Neutrophil (primary cell): ENCODE results near the gene TMEM233.
A peak's percentile ranks its signal among the peaks of the same experiment; 100 is the strongest.

Source experiments
- H3K27ac ChIP-seq: fragments of 200-600 bp; sonication (generic); 2 replicates; pipeline ENCODE4 v1.5.1; 2016; ENCODE audit warnings: mild to moderate bottlenecking, moderate library complexity
- H3K27me3 ChIP-seq: fragments of 200-600 bp; sonication (generic); 2 replicates; pipeline ENCODE4 v1.6.0; 2016; ENCODE audit warnings: mild to moderate bottlenecking
- H3K36me3 ChIP-seq: fragments of 200-600 bp; sonication (generic); 2 replicates; pipeline ENCODE4 v1.5.1; 2017
- H3K4me1 ChIP-seq, 2 experiments: fragments of 200-600 bp in 1 of 2; sonication (generic) in 1 of 2; 1 replicate in 1 of 2; 2 replicates in 1 of 2; pipeline versions ENCODE4 v1.5.1 to v1.6.1; 2013 to 2016; ENCODE audit warnings: low read depth in 1 of 2, low read length in 1 of 2, mild to moderate bottlenecking in 1 of 2, moderate library complexity in 1 of 2; ENCODE audit not compliant: control insufficient read depth in 1 of 2, insufficient read depth in 1 of 2
- H3K4me3 ChIP-seq, 2 experiments: fragments of 200-600 bp in 1 of 2; sonication (generic) in 1 of 2; 1 replicate in 1 of 2; 2 replicates in 1 of 2; pipeline ENCODE4 v1.5.1; 2013 to 2016; ENCODE audit warnings: low read depth in 1 of 2, low read length in 1 of 2, mild to moderate bottlenecking in 1 of 2, moderate library complexity in 1 of 2
- H3K9me3 ChIP-seq: fragments of 200-600 bp; sonication (generic); 2 replicates; pipeline ENCODE4 v1.5.1; 2016
- CTCF ChIP-seq: fragments of 200-600 bp; sonication (generic); IDR thresholded peaks from 2 replicates; pipeline ENCODE4 v1.5.1; 2016; ENCODE audit warnings: antibody characterized with exemption

TMEM233 gene

GRCh38 chr12:119679081-119679480 lies 85.5 kb downstream of the TMEM233 start:
- H3K36me3 ChIP-seq: peaks cover 80% of the 10 kb centered on the region
- no peaks in the 10 kb centered on the region for H3K27me3 ChIP-seq
- TF ChIP-seq CTCF: no peak
- H3K4me1 ChIP-seq: peaks cover 33 to 35% of the 10 kb centered on the region in 2 experiments
- H3K27ac ChIP-seq: no peak overlapping the region
- no peaks in the 10 kb centered on the region for H3K9me3 ChIP-seq
- H3K4me3 ChIP-seq: no peak overlapping the region

- peaks cover 76% of the 10 kb centered on the region for H3K36me3 ChIP-seq
- H3K9me3 ChIP-seq: no peaks in the 10 kb centered on the region
- no peak for TF ChIP-seq CTCF
- no peak overlapping the region for H3K4me3 ChIP-seq
- H3K4me1 ChIP-seq: peaks cover 29 to 31% of the 10 kb centered on the region in 2 experiments
- no peaks in the 10 kb centered on the region for H3K27me3 ChIP-seq
- no peak overlapping the region for H3K27ac ChIP-seq
Observed at GRCh38 chr12:119679490-119679889, 85.9 kb downstream of the TMEM233 start.

- Histone ChIP-seq H3K27me3 (no peaks in the 10 kb centered on the region), H3K4me1 (peaks cover 12 to 15% of the 10 kb centered on the region in 2 experiments), H3K9me3 (no peaks in the 10 kb centered on the region), H3K36me3 (peaks cover 61% of the 10 kb centered on the region), H3K4me3 (no peak overlapping the region), H3K27ac (peak overlapping the region; percentile 1)
- no peak for TF ChIP-seq CTCF
Observed at GRCh38 chr12:119681111-119681510, 87.5 kb downstream of the TMEM233 start.

- peak overlapping the region; percentile 76 for H3K27ac ChIP-seq
- H3K27me3 ChIP-seq: no peaks in the 10 kb centered on the region
- peaks cover 61% of the 10 kb centered on the region for H3K36me3 ChIP-seq
- peaks cover 12% of the 10 kb centered on the region in 2 experiments for H3K4me1 ChIP-seq
- H3K4me3 ChIP-seq: no peak overlapping the region
- no peak for TF ChIP-seq CTCF
- H3K9me3 ChIP-seq: no peaks in the 10 kb centered on the region
Observed at GRCh38 chr12:119681728-119682638, 88.4 kb downstream of the TMEM233 start.

GRCh38 chr12:119682639-119683252 lies 89.2 kb downstream of the TMEM233 start:
- H3K27ac ChIP-seq: peak overlapping the region; percentile 76
- H3K4me3 ChIP-seq: no peak overlapping the region
- no peaks in the 10 kb centered on the region for H3K27me3 ChIP-seq
- H3K36me3 ChIP-seq: peaks cover 59% of the 10 kb centered on the region
- no peak for TF ChIP-seq CTCF
- H3K4me1 ChIP-seq: peaks cover 12% of the 10 kb centered on the region in 2 experiments
- no peaks in the 10 kb centered on the region for H3K9me3 ChIP-seq
